Putamen (tissue), 1 donor: ENCODE data around the gene SEC63.
"Not testable (repeated sequence)": the region's sequence is repeated elsewhere in the genome, so short reads cannot be mapped to it uniquely, and the experiment has no call there.

Experiments used
- DNase-seq: peaks from one replicate; pipeline ENCODE4 v3.0.0-alpha.2; 2016; ENCODE audit warnings: low spot score

The SEC63 gene, protein sequence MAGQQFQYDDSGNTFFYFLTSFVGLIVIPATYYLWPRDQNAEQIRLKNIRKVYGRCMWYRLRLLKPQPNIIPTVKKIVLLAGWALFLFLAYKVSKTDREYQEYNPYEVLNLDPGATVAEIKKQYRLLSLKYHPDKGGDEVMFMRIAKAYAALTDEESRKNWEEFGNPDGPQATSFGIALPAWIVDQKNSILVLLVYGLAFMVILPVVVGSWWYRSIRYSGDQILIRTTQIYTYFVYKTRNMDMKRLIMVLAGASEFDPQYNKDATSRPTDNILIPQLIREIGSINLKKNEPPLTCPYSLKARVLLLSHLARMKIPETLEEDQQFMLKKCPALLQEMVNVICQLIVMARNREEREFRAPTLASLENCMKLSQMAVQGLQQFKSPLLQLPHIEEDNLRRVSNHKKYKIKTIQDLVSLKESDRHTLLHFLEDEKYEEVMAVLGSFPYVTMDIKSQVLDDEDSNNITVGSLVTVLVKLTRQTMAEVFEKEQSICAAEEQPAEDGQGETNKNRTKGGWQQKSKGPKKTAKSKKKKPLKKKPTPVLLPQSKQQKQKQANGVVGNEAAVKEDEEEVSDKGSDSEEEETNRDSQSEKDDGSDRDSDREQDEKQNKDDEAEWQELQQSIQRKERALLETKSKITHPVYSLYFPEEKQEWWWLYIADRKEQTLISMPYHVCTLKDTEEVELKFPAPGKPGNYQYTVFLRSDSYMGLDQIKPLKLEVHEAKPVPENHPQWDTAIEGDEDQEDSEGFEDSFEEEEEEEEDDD

DNA sequence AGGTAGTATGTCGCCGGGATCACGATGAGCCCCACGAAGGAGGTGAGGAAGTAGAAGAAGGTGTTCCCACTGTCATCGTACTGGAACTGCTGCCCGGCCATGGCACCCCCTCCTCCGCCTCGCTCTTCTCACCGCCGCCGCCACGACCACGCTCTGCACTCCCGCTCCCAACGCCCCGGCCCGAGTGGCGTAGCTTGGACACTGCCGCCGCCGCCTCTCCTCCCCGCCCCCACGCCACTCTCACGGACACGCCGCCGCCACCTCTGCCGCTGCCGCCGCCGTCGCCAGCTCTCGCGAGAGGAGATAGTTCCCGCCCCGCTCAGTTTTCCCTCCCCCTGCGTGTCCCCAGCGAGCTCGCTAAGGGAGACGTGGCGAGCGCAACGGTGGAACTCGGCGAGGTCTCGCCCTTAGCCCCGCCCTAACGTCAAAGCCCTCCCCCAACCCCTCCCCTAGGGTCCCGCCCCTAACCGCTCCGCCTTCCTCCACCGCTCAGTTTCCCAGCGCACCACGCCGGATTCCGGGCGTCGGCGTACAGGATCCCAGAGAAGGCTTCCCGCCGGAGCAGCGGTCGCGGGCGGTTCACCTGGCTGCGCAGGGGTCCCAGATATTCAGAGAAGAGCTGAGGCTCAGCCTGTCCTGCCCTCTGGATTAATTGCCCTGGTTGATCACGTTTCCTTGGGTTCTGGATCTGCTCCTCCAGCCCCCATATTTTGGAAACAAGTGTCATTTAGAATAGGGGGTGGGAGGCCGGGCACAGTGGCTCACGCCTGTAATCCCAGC is at the start of gene SEC63:
TSS of gene SEC63 (minus strand) at position 300 of the 780 bp plus-strand sequence. CDS start at position 101, 199 bp downstream.
- peak; percentile 97 for DNase-seq

GRCh38 chr6:108005961-108006360 is 48.0 kb upstream of the SEC63 start:
- DNase-seq: no peak

- DNase-seq: no peak
These were observed 46.9 kb upstream of the SEC63 start for GRCh38 chr6:108004861-108005260.

DNA sequence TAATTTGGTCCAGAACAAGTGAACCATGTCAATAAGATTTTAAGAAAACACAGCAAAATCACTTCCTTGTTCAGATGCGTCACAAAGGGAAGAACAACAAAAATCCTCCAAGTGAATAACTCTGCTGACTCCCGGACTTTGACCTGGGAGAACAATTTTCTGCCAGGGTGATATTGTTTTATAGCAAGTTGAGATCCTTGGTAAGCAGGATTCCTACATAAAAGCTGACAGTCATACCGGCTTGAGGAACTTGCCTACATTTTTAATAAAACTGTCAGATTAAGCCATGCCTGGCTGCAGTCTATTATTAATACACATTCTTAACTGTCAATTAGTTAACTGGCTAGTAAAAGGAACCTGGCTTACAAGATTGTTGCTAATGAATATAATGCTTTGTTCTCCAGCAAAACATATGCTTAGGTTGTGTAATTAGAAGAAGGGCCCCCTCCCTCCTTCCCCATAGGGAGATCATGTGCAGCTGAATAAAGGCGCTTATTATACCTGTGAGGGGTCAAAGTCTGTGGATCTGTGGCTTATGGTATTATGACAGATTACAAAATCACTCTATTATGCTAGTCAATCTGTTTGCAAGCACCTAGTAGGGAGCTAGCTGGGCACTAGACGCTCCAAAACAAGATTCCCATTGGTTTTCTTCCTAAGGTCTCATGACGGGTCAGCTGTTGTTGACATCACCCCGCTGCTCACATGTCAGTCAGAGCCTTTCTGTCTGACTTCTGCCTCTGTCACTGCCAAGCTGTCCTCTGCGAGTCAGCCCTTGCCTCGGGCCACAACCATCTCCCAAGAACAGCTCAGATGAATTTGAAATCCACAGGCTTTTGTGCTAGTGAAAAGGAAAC is 44.6 kb upstream of the SEC63 start:
- peak; percentile 94 for DNase-seq

DNA sequence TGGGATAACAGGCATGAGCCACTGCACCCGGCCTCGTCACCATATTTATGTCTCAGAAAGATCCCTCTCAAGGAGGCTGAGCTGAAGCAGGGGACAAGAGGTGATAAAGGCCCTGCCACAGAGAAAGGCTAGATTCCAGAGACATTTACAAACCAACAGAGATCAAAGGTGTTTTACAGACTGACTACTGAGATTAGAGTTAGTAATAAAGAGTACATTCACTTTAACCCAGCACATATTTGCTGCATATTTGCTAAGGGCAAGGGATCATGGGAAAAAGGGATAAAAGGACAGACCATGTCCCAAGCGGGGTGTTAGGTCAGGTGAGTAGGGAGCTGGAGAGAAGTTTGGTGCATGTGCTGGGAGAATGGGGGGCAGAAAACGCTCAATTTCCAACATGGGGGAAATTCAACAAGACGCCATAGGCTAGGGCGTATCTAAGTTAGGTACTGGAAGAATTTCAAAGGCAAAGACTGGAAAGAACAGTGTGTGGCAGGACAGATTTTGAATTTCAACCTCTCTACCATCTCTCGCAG is 43.8 kb upstream of the SEC63 start:
- no peak for DNase-seq

- DNase-seq: not testable (repeated sequence)
These were observed 42.3 kb upstream of the SEC63 start for GRCh38 chr6:108000259-108000658.

- DNase-seq: no peak
These were observed 41.3 kb upstream of the SEC63 start for GRCh38 chr6:107999341-107999740.

GRCh38 chr6:107991772-107992550 is 34.0 kb upstream of the SEC63 start:
- no peak for DNase-seq

DNA sequence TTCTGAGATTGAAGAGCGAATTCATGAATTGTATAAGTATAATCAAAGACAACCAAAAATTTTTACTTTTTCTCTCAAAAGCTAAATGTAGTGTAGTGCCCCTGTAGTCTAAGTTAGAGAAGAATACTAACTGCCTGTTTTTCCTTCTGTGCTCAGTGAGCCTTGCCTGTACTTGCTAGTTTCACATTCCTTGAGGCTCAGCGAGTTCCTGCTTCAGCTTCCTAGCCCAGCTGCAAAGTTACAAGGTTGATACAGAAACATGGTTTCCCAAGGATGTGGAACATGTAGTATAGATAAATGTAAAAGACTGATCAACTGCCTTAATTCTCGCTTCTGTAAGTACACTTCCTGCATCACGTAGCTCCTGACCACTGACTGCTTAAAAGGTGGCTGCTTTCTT is 33.1 kb upstream of the SEC63 start:
- DNase-seq: no peak

DNA sequence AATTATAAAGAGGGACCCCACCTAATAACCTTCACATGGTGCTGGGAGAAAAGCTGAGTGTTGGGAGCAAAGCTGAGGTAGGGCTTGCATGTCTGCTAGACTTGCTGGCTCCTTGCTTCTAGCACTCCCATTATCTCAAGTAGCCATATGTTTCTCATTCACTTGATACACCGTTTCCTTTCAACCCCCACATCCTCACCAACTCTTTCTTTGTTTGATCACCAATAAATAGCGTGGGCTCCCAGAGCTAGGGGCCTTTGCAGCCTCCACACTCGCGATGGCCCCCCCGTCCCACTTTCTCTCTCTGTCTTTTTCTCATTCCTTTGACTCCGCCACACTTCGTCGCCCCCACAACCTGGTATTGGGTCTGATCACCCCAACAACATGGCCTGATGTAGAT is 32.6 kb upstream of the SEC63 start:
- not testable (repeated sequence) for DNase-seq

- no peak for DNase-seq
These were observed 31.4 kb upstream of the SEC63 start for GRCh38 chr6:107989166-107990094.

- DNase-seq: no peak
These were observed 30.6 kb upstream of the SEC63 start for GRCh38 chr6:107988570-107988969.

- no peak for DNase-seq
These were observed 29.8 kb upstream of the SEC63 start for GRCh38 chr6:107987805-107988204.

DNA sequence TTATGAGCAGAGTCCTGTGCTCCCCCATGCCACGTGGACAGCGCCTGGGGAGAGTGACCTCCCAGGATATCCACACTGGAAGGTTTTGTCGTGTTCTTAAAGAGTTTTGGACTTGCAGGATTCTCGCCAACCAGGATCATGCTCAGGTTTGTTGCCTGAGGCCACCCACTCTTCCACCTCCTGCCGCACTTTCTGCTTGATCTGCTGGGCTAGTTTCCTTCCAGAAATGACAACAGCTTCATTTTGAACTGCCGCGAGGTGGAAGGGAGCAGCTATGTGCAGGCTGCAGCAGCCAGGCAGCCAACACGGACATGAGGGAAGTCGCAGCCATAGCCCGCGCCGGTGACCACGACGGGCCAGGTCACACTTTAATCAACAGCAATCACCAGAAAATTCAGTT is 27.7 kb upstream of the SEC63 start:
- no peak for DNase-seq

GRCh38 chr6:107983811-107984210 is 25.8 kb upstream of the SEC63 start:
- no peak for DNase-seq

GRCh38 chr6:107982486-107982885 is 24.5 kb upstream of the SEC63 start:
- no peak for DNase-seq

DNA sequence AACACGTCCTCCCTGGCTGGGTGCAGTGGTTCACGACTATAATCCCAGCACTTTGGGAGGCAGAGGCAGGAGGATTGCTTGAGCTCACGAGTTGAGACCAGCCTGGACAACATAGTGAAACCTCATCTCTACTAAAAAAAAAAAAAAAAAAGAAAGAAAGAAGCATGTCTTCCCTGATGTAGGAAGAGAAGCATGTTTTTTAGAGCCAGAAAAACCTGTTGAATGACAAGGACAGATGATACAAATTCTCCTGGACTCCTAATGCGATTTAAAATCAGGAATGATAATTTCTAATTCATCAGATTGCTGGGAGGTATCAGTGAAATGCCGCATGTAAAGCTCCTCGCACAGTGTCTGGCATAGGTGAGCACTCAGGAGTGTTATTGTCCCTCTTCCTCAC is 23.7 kb upstream of the SEC63 start:
- DNase-seq: no peak

- DNase-seq: peak; percentile 49
These were observed 19.3 kb upstream of the SEC63 start for GRCh38 chr6:107977283-107977682.

- no peak for DNase-seq
These were observed 18.3 kb upstream of the SEC63 start for GRCh38 chr6:107976155-107976783.
